Measurements from ENCODE around the gene ZNF593OS. TPM values are rescaled to one million over a fixed set of nuclear protein-coding genes. Genes with fewer than 3 reads are reported as not detected.

Gene ZNF593OS
- total RNA-seq, 1 experiment from 2014 or later = not detected

DNA sequence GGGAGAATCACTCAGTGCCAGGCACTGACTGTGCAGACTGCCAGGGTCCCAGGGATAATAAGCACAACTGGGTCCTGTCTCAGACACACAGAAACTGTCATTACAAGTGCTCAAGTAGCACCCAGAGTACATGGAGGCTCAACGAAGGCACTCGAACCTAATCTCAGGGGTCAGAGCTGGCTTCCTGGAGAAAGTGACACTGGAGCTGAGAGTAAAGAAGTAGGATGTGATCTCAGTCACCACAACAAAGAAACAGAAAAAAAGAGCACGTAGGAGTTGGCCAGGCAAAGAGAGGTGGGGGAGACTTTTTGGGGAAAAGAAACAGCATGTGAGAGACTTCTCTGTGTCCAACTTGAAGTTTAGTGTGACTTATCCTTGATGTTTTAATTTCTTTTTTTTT, 20.1 kb upstream of the ZNF593OS start:
- Histone ChIP-seq H3K79me2 (ENCODE audit: insufficient read depth, low read length) (no peaks in the 10 kb centered on the region), H2AFZ (ENCODE audit: low read depth, low read length, poor library complexity, severe bottlenecking) (no peak overlapping the region), H3K4me2 (ENCODE audit: low read length) (no peak overlapping the region), H3K27ac (ENCODE audit: low read depth, low read length) (no peak overlapping the region), H3K9me2 (ENCODE audit: insufficient read depth) (no peaks in the 10 kb centered on the region), H3K9me3 (ENCODE audit: control insufficient read depth in 1 of 2, insufficient read depth in 1 of 2, low read depth in 1 of 2, low read length in 2 of 2) (no peaks in the 10 kb centered on the region), H3K27me3 (ENCODE audit: insufficient read depth, low read length) (no peaks in the 10 kb centered on the region), H3K4me3 (replicated peaks in 1 of 2; ENCODE audit: low read depth in 1 of 2, low read length in 2 of 2) (no peak overlapping the region), H3K4me1 (ENCODE audit: control insufficient read depth in 1 of 2, insufficient read depth in 2 of 2, low read length in 2 of 2) (no peaks in the 10 kb centered on the region), H3K9ac (ENCODE audit: low read length) (no peak overlapping the region), H3K36me3 (ENCODE audit: control insufficient read depth in 1 of 2, insufficient read depth in 2 of 2, low read length in 2 of 2) (no peaks in the 10 kb centered on the region; a peak in 1 of 4 replicates), H4K20me1 (ENCODE audit: insufficient read depth) (no peaks in the 10 kb centered on the region)
- ChIA-PET POLR2A (no interaction called here), CTCF (no interaction called here), RAD21 (ENCODE audit: low non-redundant PET in 1 of 2, low total read pairs in 2 of 2, uncharacterized antibody in 2 of 2, unreplicated experiment in 2 of 2) (no interaction called here)
- DNase-seq (ENCODE audit: low read depth, low spot score) (no peak), ATAC-seq (no peak)
- intact Hi-C loops (cut with micrococcal nuclease) = no loop called here
- TF ChIP-seq, protein P1, sequence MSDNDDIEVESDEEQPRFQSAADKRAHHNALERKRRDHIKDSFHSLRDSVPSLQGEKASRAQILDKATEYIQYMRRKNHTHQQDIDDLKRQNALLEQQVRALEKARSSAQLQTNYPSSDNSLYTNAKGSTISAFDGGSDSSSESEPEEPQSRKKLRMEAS (IDR thresholded peaks at IDR 0.05) = no peak
- TF ChIP-seq POLR2A (IDR thresholded peaks at IDR 0.05; ENCODE audit: borderline replicate concordance, extremely low read depth, insufficient read depth, insufficient read length) = no peak
- no peak for TF ChIP-seq ZNF274 (IDR thresholded peaks at IDR 0.05; ENCODE audit: low read depth, low read length)
- no peak for TF ChIP-seq ZFX (IDR thresholded peaks at IDR 0.05)
- TF ChIP-seq, protein P2, sequence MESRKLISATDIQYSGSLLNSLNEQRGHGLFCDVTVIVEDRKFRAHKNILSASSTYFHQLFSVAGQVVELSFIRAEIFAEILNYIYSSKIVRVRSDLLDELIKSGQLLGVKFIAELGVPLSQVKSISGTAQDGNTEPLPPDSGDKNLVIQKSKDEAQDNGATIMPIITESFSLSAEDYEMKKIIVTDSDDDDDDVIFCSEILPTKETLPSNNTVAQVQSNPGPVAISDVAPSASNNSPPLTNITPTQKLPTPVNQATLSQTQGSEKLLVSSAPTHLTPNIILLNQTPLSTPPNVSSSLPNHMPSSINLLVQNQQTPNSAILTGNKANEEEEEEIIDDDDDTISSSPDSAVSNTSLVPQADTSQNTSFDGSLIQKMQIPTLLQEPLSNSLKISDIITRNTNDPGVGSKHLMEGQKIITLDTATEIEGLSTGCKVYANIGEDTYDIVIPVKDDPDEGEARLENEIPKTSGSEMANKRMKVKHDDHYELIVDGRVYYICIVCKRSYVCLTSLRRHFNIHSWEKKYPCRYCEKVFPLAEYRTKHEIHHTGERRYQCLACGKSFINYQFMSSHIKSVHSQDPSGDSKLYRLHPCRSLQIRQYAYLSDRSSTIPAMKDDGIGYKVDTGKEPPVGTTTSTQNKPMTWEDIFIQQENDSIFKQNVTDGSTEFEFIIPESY (IDR thresholded peaks at IDR 0.05; ENCODE audit: extremely low read depth, insufficient replicate concordance, low read length) = no peak
- TF ChIP-seq SIN3A (IDR thresholded peaks at IDR 0.05; ENCODE audit: low read depth) = no peak
- no peak for TF ChIP-seq FOSL1 (IDR thresholded peaks at IDR 0.05; ENCODE audit: low read depth)
- BruUV-seq (replicated peaks) = no TSS peak

DNA sequence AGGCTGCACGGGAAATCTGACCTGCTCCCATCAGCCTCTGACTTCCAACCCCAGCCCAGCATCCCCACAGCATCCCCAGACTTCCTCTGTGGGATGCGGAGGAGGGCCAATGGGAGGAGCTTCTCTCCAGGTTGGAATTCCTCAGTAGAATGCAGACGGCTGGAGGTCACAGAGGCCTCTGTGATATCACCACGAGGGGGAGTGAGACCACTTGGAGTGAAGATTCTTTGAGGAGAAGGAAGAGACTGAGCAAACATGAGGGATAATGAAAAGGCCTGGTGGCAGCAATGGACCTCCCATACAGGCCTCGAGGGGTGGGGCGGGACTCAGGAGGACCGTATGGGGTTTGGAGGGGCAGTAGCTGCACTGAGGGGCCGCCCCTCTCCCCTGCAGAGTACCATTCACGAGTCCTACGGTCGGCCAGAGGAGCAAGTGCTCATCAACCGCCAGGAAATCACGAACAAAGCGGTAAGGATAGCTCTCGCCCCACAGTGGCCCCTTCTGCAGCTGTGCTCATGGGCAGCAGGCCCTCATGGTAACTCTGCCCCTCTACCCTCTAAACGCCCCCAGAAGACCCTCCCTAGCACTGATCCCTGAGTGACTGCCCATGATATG, 18.8 kb upstream of the ZNF593OS start, which contains the start of gene CATSPER4:
Gene CATSPER4 (plus strand): TSS at position 230 of the 615 bp plus-strand sequence. CDS start 26 bp downstream, at position 256.
- no peak within 1 kb of the TSS for H3K27ac ChIP-seq (ENCODE audit: low read depth, low read length)
- intact Hi-C loops (cut with micrococcal nuclease) = no loop called here
- ChIA-PET POLR2A (no interaction called here), RAD21 (ENCODE audit: low non-redundant PET in 1 of 2, low total read pairs in 2 of 2, uncharacterized antibody in 2 of 2, unreplicated experiment in 2 of 2) (interaction anchor here in 1 of 2 experiments (0.6 kb wide), 1 partner anchor 156 kb away, joined by 4 read pairs; no protein-coding TSS in a partner anchor), CTCF (interaction anchor here (2.6 kb wide), 2 partner anchors 13 to 43 kb away, joined by 13 to 16 read pairs; partner anchors contain the start of genes CEP85 and CNKSR1)
- no peaks in the 10 kb centered on the region for H3K9me2 ChIP-seq (ENCODE audit: insufficient read depth)
- no peaks in the 10 kb centered on the region for H3K4me1 ChIP-seq (ENCODE audit: control insufficient read depth in 1 of 2, insufficient read depth in 2 of 2, low read length in 2 of 2)
- no peaks in the 10 kb centered on the region for H3K79me2 ChIP-seq (ENCODE audit: insufficient read depth, low read length)
- no TSS peak for BruUV-seq (replicated peaks)
- ATAC-seq = peak; percentile 82
- H3K4me2 ChIP-seq (ENCODE audit: low read length) = no peak within 1 kb of the TSS
- TF ChIP-seq, protein P3, sequence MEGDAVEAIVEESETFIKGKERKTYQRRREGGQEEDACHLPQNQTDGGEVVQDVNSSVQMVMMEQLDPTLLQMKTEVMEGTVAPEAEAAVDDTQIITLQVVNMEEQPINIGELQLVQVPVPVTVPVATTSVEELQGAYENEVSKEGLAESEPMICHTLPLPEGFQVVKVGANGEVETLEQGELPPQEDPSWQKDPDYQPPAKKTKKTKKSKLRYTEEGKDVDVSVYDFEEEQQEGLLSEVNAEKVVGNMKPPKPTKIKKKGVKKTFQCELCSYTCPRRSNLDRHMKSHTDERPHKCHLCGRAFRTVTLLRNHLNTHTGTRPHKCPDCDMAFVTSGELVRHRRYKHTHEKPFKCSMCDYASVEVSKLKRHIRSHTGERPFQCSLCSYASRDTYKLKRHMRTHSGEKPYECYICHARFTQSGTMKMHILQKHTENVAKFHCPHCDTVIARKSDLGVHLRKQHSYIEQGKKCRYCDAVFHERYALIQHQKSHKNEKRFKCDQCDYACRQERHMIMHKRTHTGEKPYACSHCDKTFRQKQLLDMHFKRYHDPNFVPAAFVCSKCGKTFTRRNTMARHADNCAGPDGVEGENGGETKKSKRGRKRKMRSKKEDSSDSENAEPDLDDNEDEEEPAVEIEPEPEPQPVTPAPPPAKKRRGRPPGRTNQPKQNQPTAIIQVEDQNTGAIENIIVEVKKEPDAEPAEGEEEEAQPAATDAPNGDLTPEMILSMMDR (IDR thresholded peaks at IDR 0.05 in 2 of 3, conservative IDR thresholded peaks at IDR 0.05 in 1 of 3; ENCODE audit: borderline replicate concordance in 1 of 3, insufficient read depth in 1 of 3, low read depth in 2 of 3, low read length in 2 of 3) = peak; percentile 21 to 32 (median 25); a peak in 4 of 6 replicates
- TF ChIP-seq CEBPB (IDR thresholded peaks at IDR 0.05; ENCODE audit: low read depth) = no peak
- peak; percentile 46 for TF ChIP-seq RAD21 (IDR thresholded peaks at IDR 0.05; ENCODE audit: low read depth)
- DNase-seq (ENCODE audit: low read depth, low spot score) = no peak
- H3K4me3 ChIP-seq (replicated peaks in 1 of 2; ENCODE audit: low read depth in 1 of 2, low read length in 2 of 2) = no peak within 1 kb of the TSS
- H3K9ac ChIP-seq (ENCODE audit: low read length) = no peak within 1 kb of the TSS
- no peak within 1 kb of the TSS for H2AFZ ChIP-seq (ENCODE audit: low read depth, low read length, poor library complexity, severe bottlenecking)
- H3K36me3 ChIP-seq (ENCODE audit: control insufficient read depth in 1 of 2, insufficient read depth in 2 of 2, low read length in 2 of 2) = no peaks in the 10 kb centered on the region; a peak in 1 of 4 replicates
- H3K27me3 ChIP-seq (ENCODE audit: insufficient read depth, low read length) = no peaks in the 10 kb centered on the region
- no peaks in the 10 kb centered on the region for H3K9me3 ChIP-seq (ENCODE audit: control insufficient read depth in 1 of 2, insufficient read depth in 1 of 2, low read depth in 1 of 2, low read length in 2 of 2)
- H4K20me1 ChIP-seq (ENCODE audit: insufficient read depth) = no peaks in the 10 kb centered on the region
